Astrocyte of the spinal cord (primary cell): ENCODE data around the gene CERS2.
"Not testable (repeated sequence)": the region's sequence is repeated elsewhere in the genome, so short reads cannot be mapped to it uniquely, and the experiment has no call there.

Source experiments
- DNase-seq: peaks from one replicate; pipeline ENCODE4 v3.0.0; 2011; ENCODE audit warnings: low read depth, low spot score
- H3K4me3 ChIP-seq: 2 replicates; pipeline ENCODE4 v1.5.1; 2011; ENCODE audit warnings: low read depth, mild to moderate bottlenecking, low read length, moderate library complexity
- CTCF ChIP-seq: IDR thresholded peaks from 2 replicates; pipeline ENCODE4 v1.5.1; 2012; ENCODE audit warnings: low read depth, mild to moderate bottlenecking, low read length, inconsistent platforms
- in situ Hi-C: cut with HindIII; loops from 2 replicates; pipeline ENCODE4 v1.10.0; 2017; ENCODE audit warnings: low sequenced_read_pairs

Gene CERS2

GRCh38 chr1:150957666-150958065, 17.0 kb downstream of the CERS2 start:
- DNase-seq: no peak
- in situ Hi-C loops: no loop called here
- no peak overlapping the region for H3K4me3 ChIP-seq
- TF ChIP-seq CTCF: no peak

GRCh38 chr1:150955280-150955679, 19.4 kb downstream of the CERS2 start:
- no peak overlapping the region for H3K4me3 ChIP-seq
- no peak for TF ChIP-seq CTCF
- in situ Hi-C loops: no loop called here
- no peak for DNase-seq

- H3K4me3 ChIP-seq: no peak overlapping the region
- no peak for TF ChIP-seq CTCF
- in situ Hi-C loops: no loop called here
- DNase-seq: no peak
Measured at GRCh38 chr1:150954708-150955107, 19.9 kb downstream of the CERS2 start.

- DNase-seq: no peak
- TF ChIP-seq CTCF: no peak
- in situ Hi-C loops: no loop called here
- H3K4me3 ChIP-seq: no peak overlapping the region
Measured at GRCh38 chr1:150944856-150945255, 29.8 kb downstream of the CERS2 start.

GRCh38 chr1:150931773-150932172, 42.9 kb downstream of the CERS2 start:
- H3K4me3 ChIP-seq: no peak overlapping the region
- peak; percentile 42 for DNase-seq
- TF ChIP-seq CTCF: no peak
- in situ Hi-C loops: no loop called here

GRCh38 chr1:150928775-150929174, 45.9 kb downstream of the CERS2 start:
- in situ Hi-C loops, H3K4me3 ChIP-seq, DNase-seq: not testable (repeated sequence)

- in situ Hi-C loops: no loop called here
- H3K4me3 ChIP-seq: no peak overlapping the region
- no peak for DNase-seq
- TF ChIP-seq CTCF: no peak
Measured at GRCh38 chr1:150928286-150928685, 46.3 kb downstream of the CERS2 start.
